GM12864 (cell line): ENCODE measurements around the gene RBM19.

Experiments
- DNase-seq: peaks from one replicate; pipeline ENCODE4 v3.0.0-alpha.2; 2011; ENCODE audit warnings: low read depth
- H3K4me3 ChIP-seq: 2 replicates; pipeline ENCODE4 v1.5.1; 2011; ENCODE audit warnings: mild to moderate bottlenecking, low read depth, low read length, control low read depth
- CTCF ChIP-seq: IDR thresholded peaks from 2 replicates; pipeline ENCODE4 v1.5.1; 2011; ENCODE audit warnings: low read depth, mild to moderate bottlenecking, moderate library complexity, low read length, control low read depth, inconsistent platforms; ENCODE audit errors: missing control alignments

Gene RBM19

GRCh38 chr12:113825705-113826104 lies 140.4 kb downstream of the RBM19 start:
- DNase-seq: no peak
- no peak for TF ChIP-seq CTCF
- no peak overlapping the region for H3K4me3 ChIP-seq

GRCh38 chr12:113823816-113824215 lies 142.3 kb downstream of the RBM19 start:
- no peak overlapping the region for H3K4me3 ChIP-seq
- no peak for TF ChIP-seq CTCF
- no peak for DNase-seq

GRCh38 chr12:113823016-113823415 lies 143.1 kb downstream of the RBM19 start:
- TF ChIP-seq CTCF: no peak
- no peak for DNase-seq
- H3K4me3 ChIP-seq: no peak overlapping the region

- no peak for DNase-seq
- H3K4me3 ChIP-seq: no peak overlapping the region
- TF ChIP-seq CTCF: no peak
Measured at GRCh38 chr12:113820842-113821241, 145.3 kb downstream of the RBM19 start.

- DNase-seq: no peak
- TF ChIP-seq CTCF: no peak
- H3K4me3 ChIP-seq: no peak overlapping the region
Measured at GRCh38 chr12:113820309-113820708, 145.8 kb downstream of the RBM19 start.

- no peak for DNase-seq
- TF ChIP-seq CTCF: no peak
- no peak overlapping the region for H3K4me3 ChIP-seq
Measured at GRCh38 chr12:113819495-113819894, 146.6 kb downstream of the RBM19 start.

GRCh38 chr12:113818833-113819232 lies 147.3 kb downstream of the RBM19 start:
- no peak overlapping the region for H3K4me3 ChIP-seq

More at GRCh38 chr12:113818833-113819232, 147.3 kb downstream of the RBM19 start:
- TF ChIP-seq CTCF: peak; percentile 40
- no peak for DNase-seq
